GM10266 (cell line): ENCODE measurements around the gene CASK.
"Not testable (repeated sequence)": the region's sequence is repeated elsewhere in the genome, so short reads cannot be mapped to it uniquely, and the experiment has no call there.

Experiments
- DNase-seq: peaks from one replicate; pipeline ENCODE4 v3.0.0; 2012; ENCODE audit errors: extremely low spot score
- TF ChIP-seq, protein P1 (sequence below): IDR thresholded peaks from 2 replicates; pipeline ENCODE4 v1.5.1; 2012; ENCODE audit warnings: mild to moderate bottlenecking, low read depth; ENCODE audit not compliant: control insufficient read depth, insufficient read depth; ENCODE audit errors: missing control alignments

The CASK gene

DNA sequence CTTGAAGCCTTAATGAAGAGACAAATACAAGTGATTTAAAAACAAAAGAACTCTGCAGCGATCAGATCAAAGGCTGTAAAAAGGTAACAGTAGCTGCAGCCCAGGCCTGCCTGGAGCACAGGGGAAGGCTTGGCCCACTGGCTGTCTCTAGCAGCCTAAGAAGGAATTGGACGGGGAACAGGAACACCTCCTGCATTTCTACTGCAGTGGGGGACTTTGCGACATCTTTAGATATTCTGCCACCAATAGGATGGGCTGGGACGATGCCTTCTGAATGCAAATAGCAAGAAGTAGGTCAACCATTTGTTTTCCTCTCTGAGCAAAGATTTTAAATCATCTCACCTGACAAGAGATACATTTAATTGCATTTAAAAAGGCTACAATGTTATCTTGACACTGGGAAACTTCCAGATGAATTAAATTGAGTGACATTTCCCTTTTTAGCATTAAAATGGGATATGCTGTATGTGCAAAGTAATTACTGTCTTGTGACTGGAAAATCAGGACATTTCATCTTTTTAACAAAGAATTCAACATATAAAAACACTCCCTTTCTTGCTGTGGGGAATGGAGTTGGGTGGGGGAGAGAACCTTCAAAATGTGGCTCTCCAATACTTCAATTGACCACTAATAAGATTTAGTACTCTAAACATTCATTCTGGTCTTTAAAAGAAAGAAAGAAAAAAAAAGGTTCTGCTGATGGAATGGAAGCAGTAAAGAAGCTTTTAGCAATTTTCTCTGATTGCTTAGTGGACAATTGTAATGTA lies 406.2 kb downstream of the CASK start:
- DNase-seq: no peak
- TF ChIP-seq, protein P1, sequence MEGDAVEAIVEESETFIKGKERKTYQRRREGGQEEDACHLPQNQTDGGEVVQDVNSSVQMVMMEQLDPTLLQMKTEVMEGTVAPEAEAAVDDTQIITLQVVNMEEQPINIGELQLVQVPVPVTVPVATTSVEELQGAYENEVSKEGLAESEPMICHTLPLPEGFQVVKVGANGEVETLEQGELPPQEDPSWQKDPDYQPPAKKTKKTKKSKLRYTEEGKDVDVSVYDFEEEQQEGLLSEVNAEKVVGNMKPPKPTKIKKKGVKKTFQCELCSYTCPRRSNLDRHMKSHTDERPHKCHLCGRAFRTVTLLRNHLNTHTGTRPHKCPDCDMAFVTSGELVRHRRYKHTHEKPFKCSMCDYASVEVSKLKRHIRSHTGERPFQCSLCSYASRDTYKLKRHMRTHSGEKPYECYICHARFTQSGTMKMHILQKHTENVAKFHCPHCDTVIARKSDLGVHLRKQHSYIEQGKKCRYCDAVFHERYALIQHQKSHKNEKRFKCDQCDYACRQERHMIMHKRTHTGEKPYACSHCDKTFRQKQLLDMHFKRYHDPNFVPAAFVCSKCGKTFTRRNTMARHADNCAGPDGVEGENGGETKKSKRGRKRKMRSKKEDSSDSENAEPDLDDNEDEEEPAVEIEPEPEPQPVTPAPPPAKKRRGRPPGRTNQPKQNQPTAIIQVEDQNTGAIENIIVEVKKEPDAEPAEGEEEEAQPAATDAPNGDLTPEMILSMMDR: no peak

DNA sequence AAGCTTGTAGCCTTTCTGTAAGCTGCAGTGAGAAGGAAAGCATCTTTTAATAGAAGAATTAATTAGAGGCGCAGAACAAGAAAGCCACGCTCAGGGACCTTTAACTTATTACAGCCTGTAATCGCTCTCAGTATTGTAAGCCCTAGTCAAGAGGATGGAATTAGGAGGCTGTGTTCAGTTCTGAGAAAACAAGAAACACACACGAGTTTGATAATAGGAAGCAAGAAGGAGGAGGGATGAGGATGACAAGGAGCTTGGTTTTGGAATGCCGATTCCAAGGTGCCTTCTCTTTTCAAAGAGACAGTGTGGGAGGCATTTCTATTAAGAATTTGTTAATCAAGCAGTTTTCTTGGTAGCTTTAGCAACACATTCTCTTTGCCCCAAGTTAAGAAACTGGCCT lies 406.9 kb downstream of the CASK start:
- no peak for DNase-seq
- TF ChIP-seq, protein P1: no peak

DNA sequence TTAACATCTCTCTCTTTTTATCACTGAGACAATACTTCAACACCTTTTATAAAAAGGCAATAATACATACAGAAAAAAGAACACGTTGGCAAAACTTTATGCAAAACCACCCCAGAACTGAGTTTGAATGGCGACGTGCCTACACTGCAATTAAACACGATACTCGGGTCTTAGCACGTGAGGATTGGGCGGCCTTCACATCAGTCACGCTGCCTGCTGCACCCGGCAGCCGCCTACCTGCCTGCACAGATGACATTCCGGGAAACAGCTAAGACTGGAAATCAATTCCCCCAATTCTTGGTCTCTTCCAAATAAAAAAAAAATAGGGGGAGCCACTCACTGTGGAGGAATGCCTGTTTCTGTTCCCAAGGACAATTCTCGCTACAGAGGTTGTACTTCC lies 408.0 kb downstream of the CASK start:
- DNase-seq: no peak
- TF ChIP-seq, protein P1: no peak

DNA sequence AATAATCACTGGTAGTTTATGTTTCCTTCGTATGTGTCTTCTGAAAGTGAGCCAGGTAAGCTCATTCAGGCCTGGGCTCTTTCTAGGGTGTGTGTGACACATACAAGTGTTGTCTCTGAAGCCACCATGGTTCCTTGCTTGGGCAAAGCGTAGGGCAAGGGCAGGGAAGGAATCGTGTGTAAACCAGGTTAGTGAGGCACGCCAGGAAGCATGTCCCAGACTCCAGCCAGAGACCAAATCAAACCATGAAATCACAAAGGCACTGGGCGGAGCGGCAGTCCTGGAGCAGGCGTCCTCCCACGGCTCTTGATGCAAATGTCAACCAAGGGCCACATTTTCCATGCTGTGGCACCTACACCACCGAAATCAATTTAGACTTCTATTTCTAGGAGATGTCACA lies 409.2 kb downstream of the CASK start:
- TF ChIP-seq, protein P1: no peak
- DNase-seq: no peak

DNA sequence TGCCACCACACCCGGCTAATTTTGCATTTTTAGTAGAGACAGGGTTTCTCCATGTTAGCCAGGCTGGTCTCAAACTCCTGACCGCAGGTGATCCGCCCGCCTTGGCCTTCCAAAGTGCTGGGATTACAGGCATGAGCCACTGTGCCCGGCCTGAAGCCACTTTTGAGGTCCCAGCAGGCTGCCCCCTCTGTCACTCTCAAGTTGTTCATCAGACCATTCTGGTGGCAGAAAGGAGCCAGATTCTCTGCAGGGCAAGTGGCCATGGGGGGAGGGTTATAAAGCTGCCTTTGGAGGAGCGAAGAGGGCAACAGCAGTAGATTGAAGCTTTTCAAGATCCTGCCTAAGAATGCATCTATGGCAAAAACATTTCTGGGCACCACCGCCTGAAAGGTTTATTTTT lies 410.5 kb downstream of the CASK start:
- DNase-seq: not testable (repeated sequence)

DNA sequence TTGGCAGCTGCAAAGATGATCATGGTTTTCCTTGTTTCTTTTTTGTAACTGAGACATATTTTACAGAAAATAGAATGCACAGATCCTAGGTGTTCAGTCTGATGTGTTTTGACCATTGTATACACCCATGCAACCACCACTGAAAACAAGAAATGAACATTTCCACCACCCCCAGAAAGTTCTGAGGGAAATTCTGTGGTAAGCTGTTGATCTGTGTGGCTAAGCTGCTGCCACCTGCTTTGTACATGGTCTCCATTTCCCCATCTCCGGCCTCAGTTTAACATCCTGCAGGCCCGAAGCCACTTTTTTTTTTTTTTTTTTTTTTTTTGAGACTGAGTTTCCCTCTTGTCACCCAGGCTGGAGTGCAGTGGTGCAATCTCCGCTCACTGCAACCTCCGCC lies 411.0 kb downstream of the CASK start:
- TF ChIP-seq, protein P1: no peak
- peak; percentile 12 for DNase-seq

DNA sequence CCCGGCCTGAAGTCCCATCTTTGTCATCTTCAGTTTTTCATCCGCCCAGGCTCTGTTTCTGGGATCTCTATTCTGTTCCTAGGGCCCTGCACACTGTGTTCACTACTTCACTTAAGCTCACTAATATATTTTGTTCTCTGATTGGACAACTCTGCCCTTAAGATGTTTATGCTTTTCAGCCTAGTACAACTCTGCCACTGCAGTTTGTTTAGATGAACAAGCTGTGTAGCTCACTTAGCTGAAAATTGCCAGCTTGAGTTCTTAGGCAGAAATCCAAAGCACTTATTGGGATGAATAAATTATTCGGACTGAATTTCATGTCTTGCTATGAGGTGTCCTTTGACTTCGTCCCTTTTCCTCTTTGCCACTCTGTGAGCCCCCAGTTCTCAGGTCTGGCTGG lies 415.4 kb downstream of the CASK start:
- no peak for DNase-seq
- TF ChIP-seq, protein P1: no peak

DNA sequence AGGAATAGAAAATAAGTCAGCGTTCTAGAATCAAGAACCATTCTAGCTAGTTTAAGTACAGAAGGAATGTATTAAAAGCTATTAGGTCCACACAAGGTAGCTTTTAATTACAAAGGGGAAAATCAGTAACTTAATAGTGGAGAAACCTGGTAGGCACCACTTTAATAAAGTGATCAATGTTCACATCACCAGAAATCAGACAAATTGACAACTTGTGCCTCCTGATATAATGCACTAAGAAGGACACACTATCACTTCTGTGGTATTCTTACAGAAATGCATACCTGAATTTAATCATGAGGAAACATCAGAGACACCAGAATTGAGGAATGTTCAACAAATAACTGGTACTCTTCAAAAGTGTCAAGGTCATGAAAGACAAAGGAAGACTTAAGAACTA lies 421.4 kb downstream of the CASK start:
- TF ChIP-seq, protein P1: no peak
- no peak for DNase-seq
